Epidermal melanocyte (primary cell): ENCODE data around the gene CFAP107.
"Not testable (repeated sequence)": the region's sequence is repeated elsewhere in the genome, so short reads cannot be mapped to it uniquely, and the experiment has no call there.

Experiments
- DNase-seq: peaks from one replicate; pipeline ENCODE4 v3.0.0; 2011; ENCODE audit warnings: low spot score; ENCODE audit not compliant: insufficient read length

CFAP107 gene

DNA sequence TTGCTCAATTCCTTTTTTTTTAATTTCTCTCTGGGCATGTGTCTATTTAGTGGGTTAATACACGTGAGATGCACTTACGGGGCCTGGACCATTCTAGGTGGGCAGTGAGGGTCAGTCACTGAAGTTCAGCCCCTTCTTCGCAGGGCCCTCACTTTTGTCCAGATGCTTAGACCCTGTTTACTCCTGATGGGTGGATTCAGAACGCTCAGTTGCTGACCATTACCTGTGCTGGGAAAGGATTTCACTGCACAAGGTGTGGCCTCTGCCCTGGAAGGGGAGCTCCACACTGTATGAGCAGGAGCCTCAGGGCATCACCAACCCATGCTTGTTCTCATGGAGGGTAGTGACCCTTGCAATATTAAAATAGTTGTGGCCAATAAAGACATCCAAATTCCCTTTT, 32.1 kb downstream of the CFAP107 start:
- no peak for DNase-seq

DNA sequence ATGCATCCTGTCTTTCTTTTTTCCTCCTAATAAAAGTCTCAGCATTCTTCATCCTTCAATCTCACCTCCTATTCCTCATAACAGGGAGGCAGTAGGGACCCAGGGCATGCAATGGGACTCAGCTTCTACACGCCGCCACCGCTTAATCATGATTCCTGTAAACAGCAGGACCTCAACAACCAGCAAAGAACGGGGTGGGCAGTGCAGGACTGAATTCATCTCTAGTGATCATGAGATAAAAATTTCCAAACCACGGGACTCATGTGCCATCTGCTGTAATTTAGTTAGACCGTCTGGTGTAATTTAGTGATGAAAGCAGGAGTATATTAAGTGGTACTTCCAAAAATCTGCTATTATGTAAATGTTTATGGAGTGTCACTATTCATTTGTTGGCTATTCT, 32.9 kb downstream of the CFAP107 start:
- DNase-seq, result no peak

DNA sequence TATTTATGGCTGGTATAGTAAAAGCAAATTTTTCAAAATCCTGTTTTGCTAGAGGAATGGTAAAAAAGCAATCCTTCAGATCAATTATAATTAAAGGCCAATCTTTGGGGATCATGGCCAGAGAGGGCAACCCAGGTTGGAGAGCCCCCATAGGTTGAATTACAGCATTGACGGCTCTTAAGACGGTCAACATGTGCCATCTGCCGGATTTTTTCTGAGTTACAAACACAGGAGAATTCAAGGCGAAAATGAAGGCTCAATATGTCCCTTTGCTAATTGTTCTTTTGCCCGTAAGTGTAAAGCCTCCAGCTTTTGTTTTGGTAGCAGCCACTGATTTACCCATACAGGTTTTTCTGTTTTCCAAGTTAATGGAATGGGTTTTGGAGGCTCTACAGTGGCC, 35.5 kb downstream of the CFAP107 start:
- DNase-seq, result not testable (repeated sequence)

DNA sequence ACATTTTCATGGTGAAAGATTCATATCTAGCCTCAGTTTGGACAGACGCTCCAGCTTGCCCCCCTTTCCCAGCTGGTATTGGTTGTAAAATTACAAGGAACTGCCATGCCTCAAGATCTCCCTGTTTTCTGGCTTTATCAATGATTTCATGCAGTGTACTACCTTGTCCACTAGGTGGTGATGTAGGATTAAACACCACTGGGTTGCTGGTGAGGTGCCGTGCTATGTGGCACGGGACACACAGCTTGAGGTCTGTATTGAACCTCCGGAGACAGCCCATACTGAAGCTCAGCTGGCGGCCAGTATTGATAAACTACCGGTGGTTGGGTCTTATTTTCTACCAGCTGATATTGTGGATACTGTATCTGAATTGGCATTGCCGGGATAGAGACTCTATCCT, 37.8 kb downstream of the CFAP107 start:
- DNase-seq, result not testable (repeated sequence)

DNA sequence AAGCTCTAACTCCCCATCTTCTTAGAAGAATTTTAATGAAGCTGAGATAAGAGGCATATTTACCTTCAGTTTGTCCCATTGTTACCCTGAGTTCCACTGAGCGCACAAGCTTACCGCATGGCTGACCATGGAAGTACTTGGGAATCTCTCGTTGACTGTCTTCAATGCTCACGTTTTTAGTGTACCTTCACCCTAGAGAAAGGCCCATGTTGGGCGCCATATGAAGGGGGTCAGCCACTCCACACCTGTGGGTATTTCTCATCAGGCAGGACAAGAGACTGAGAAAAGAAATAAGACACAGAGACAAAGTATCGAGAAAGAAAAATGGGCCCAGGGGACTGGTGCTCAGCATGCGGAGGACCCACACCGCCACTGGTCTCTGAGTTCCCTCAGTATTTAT, 38.7 kb downstream of the CFAP107 start:
- DNase-seq, result not testable (repeated sequence)

DNA sequence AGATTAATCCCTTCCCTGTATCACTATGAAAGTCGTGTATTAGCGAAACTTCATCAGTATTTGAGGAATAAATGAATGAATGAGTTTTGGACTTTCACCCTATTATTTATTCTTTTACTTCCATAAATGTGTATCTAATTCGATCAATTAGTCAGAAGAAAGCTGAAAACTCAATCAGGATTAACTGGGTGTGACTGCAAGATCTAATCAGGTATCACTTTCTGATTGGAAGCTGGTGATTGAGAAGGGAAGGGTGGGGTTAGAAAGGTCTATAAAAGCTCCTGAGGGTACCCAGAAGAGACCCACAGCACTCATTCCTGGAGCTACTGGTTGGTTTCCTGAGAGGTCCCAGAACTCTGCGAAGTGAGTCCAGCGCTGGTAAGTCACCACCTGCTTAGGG, 45.1 kb downstream of the CFAP107 start, which contains the start of gene PRAMEF1:
PRAMEF1 (plus strand) TSS at position 301 of the 400 bp plus-strand sequence. CDS start 1,831 bp downstream, outside the sequence.
- DNase-seq, result not testable (repeated sequence)

DNA sequence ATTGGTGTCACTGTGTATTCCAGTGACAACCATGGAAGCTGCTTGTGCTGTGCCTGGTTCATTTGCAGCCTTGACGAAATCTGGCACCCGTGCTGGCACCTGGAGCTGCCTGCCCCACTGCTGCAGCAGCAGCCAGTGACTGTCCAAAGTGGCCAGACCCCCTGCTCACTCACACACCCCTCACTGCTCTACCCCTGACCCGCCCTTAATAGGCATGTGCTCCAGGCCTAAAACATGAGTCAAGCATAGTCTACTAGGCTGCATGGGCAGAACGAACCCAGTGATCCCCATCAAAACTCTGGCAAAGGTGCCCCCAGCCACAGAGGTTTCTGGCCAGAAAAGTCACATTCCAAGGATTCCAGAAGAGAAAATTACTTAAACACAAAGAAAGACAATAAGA, 52.9 kb downstream of the CFAP107 start:
- DNase-seq, result no peak

DNA sequence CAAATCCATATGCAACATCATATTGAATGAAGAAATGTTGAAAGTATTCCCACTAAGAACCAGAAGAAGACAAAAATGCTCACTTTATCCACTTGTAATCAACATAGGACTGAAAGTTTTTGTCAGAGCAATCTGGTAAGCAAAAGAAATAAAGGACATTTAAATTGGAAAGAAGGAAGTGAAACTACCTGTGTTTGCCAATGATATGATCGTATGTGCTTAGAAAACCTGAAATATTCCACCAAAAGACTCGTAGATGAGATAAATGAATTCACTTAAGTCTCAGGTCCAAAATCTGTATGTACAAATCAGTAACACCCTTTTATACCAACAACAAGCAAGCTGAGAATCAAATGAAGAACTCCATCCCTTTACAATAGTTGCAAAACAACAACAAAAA, 53.7 kb downstream of the CFAP107 start:
- no peak for DNase-seq

DNA sequence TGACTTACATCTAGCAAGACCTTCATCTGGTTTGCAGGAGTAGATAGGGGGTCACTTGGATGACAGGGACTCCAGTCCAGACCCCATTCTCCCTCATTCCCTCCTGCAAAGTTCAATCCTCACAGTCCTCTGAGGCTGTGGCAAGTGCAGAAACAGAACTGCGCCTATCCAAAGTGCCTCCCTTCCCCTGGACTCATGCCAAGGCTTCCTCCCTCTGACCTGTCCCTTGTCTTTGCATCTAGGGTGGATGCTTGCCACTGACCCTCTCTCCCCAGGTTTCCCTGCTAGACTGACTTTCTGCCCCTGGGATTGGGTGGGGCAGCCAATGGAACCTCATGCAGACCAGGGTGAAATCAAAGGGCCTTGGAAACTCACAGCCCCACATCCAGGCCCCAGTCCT, 63.9 kb downstream of the CFAP107 start:
- DNase-seq, result no peak

DNA sequence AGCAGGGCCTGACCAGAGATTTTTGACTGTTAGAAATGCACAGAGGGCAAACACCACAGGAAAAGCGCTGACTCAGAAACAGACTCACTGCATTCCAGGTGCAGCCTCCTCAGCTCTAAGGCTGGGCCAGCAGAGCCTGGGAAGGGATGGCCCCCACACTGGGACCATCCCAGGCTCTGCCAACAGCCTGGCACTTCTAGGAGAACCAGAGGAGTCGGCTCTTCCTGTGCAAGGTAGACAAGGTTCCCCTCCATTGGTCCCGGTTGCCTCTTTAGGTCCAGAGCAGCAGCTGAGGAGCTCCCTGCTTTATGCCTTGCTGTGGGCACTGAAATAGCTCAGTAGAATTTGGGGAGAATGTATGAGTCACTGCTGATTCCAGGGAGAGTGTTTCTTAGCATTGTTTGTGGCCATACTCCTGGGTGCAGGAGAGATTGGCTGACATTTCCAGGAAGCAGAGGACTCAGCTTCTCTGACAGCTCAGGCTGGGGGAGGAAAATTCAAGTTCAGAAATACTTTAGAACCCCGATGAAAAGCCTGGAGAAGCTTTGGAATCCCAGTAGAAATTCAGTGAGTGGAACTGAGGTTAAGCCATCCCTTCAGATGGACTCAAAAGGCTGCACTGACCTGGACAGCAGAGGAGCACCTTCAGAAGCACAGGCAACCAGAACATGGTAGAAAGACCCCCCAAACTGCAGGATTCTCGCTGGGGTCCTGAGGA, 64.8 kb downstream of the CFAP107 start:
- DNase-seq, result no peak

DNA sequence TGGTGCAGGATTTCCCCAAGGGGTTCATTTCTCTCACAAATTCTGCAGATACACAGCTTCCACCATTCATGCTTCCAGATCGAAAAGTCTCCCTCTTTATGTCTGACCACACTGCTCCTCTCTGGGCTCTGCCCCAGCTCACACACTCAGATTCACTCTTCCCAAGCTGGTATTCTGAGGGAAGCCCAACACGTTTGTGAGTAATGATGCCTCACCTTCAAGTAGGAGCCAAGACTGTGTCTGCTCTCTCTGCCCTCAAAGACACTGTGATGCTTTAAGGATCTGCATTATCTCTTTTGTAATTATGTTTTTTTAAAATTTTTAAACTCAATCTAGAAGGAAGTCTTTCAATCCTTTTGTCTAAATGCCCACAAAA, 65.4 kb downstream of the CFAP107 start:
- DNase-seq, result no peak
